Testis (tissue), 2 donors: ENCODE data around the gene EIF4G3.

Experiments used
- POLR2A ChIP-seq: fragments of 450-650 bp; IDR thresholded peaks from one replicate; pipeline ENCODE4 v1.6.1; 2017; ENCODE audit warnings: antibody characterized with exemption, mild to moderate bottlenecking, moderate library complexity
- TF ChIP-seq, protein P1 (sequence below), 3 experiments: fragments of 450-650 bp in 2 of 3; fragments of 200-600 bp in 1 of 3; sonication (generic) in 1 of 3; IDR thresholded peaks; one replicate each; pipeline ENCODE4 v1.5.1; 2016 to 2019; ENCODE audit warnings: antibody characterized with exemption in 3 of 3, mild to moderate bottlenecking in 2 of 3, moderate library complexity in 1 of 3

DNA sequence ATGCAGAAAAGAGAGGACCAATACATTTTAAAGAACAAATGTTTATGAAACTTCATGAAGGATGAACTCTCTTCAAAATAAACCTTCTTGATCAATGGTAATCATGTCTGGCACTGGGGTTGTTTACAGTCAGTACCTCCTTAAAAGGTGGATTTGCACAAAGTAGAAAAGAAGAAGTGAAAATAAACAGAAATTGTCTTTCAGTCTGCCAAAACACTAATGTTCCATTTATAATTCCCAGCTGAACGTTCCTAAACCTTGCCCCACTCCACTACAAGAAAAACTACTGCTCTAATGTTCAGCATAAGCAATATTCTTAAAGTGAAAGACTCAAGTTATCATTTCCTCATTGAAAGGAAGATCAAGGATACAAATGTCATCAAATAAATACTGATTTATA is 86.2 kb downstream of the EIF4G3 start:
- TF ChIP-seq POLR2A, result no peak
- TF ChIP-seq, protein P1, sequence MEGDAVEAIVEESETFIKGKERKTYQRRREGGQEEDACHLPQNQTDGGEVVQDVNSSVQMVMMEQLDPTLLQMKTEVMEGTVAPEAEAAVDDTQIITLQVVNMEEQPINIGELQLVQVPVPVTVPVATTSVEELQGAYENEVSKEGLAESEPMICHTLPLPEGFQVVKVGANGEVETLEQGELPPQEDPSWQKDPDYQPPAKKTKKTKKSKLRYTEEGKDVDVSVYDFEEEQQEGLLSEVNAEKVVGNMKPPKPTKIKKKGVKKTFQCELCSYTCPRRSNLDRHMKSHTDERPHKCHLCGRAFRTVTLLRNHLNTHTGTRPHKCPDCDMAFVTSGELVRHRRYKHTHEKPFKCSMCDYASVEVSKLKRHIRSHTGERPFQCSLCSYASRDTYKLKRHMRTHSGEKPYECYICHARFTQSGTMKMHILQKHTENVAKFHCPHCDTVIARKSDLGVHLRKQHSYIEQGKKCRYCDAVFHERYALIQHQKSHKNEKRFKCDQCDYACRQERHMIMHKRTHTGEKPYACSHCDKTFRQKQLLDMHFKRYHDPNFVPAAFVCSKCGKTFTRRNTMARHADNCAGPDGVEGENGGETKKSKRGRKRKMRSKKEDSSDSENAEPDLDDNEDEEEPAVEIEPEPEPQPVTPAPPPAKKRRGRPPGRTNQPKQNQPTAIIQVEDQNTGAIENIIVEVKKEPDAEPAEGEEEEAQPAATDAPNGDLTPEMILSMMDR (IDR thresholded peaks at IDR 0.05), result no peak
